Measurements from ENCODE around the gene ELL2.

GRCh38 chr5:95901676-95902627 lies 59.7 kb downstream of the ELL2 start:
- no peak for TF ChIP-seq POLR2AphosphoS5 (IDR thresholded peaks at IDR 0.05; ENCODE audit: borderline replicate concordance, low read depth, low read length)
- TF ChIP-seq EZH2 (IDR thresholded peaks at IDR 0.05): no peak
